Small intestine (tissue), 7 donors: ENCODE data around the gene AIP. TPM values are rescaled to one million over a fixed set of nuclear protein-coding genes. Genes with fewer than 3 reads are reported as not detected.

Experiments used
- DNase-seq, 2 donors: peaks; one replicate each; pipeline versions ENCODE4 v3.0.0 to v3.0.0-alpha.2; 2013
- FAIRE-seq: peaks from 2 replicates; lab custom pipeline; 2012; peaks lifted over from hg19 to GRCh38; lab: Jason Lieb, UNC
- H3K27ac ChIP-seq, 3 donors: one replicate each; pipeline ENCODE4 v1.5.1; 2013; ENCODE audit warnings: low read length in 2 of 3, mild to moderate bottlenecking in 2 of 3, control low read depth in 1 of 3, inconsistent platforms in 1 of 3, low read depth in 1 of 3, moderate library complexity in 1 of 3
- H3K27me3 ChIP-seq, 3 donors: one replicate each; pipeline ENCODE4 v1.6.1; 2013; ENCODE audit warnings: low read length in 3 of 3, inconsistent platforms in 1 of 3; ENCODE audit not compliant: control insufficient read depth in 3 of 3, insufficient read depth in 3 of 3
- H3K36me3 ChIP-seq, 3 donors: one replicate each; pipeline ENCODE4 v1.6.1; 2013; ENCODE audit warnings: low read length in 3 of 3, inconsistent platforms in 1 of 3, low read depth in 1 of 3, mild to moderate bottlenecking in 1 of 3, moderate library complexity in 1 of 3; ENCODE audit not compliant: control insufficient read depth in 3 of 3, insufficient read depth in 2 of 3
- H3K4me1 ChIP-seq, 3 donors: one replicate each; pipeline ENCODE4 v1.6.1; 2013; ENCODE audit warnings: low read length in 2 of 3, inconsistent platforms in 1 of 3, low read depth in 1 of 3, mild to moderate bottlenecking in 1 of 3, moderate library complexity in 1 of 3; ENCODE audit not compliant: control insufficient read depth in 3 of 3, insufficient read depth in 2 of 3
- H3K4me3 ChIP-seq, 3 donors: one replicate each; pipeline ENCODE4 v1.5.1; 2013; ENCODE audit warnings: low read length in 3 of 3, control low read depth in 1 of 3, inconsistent platforms in 1 of 3, low read depth in 1 of 3, mild to moderate bottlenecking in 1 of 3, moderate library complexity in 1 of 3
- H3K9me3 ChIP-seq, 2 donors: one replicate each; pipeline ENCODE4 v1.6.1; 2013; ENCODE audit warnings: low read depth in 1 of 2, low read length in 1 of 2; ENCODE audit not compliant: control insufficient read depth in 2 of 2, insufficient read depth in 1 of 2
- WGBS, 3 donors: extraction: QIAGEN DNeasy Blood & Tissue Kit; methylation state at CpG; one replicate each; pipeline ENCODE4 v1.1.7; 2013; 5-methylcytosine and 5-hydroxymethylcytosine counted together
- polyA plus RNA-seq, 4 donors: library from polyadenylated mRNA; stranded (reverse) in 3 of 4; unstranded in 1 of 4; fragments of 200-250 nt in 3 of 4; fragments of 120-200 nt in 1 of 4; gene quantifications; one replicate each; pipeline versions ENCODE4 v1.2.1 to v1.2.3, GENCODE V29; 2013
- donor health status: healthy with polysubstance abuse.
- donor health status: control.
- donor health status: control.
- donor health status: Bipolar disorder and iron deficiency.
- donor health status: healthy.

The AIP gene
- polyA plus RNA-seq, 4 donors = 45.7 to 102 (median 79.6) TPM

GRCh38 chr11:67492801-67493547 is 10.1 kb downstream of the AIP start:
- H3K4me3 ChIP-seq = no peak overlapping the region
- 84 to 91% (median 88%) methylated on average over 41 to 46 of the region's 46 CpGs for WGBS, 3 donors
- no peaks in the 10 kb centered on the region for H3K4me1 ChIP-seq
- FAIRE-seq (no peak), DNase-seq (no peak)
- peaks cover 7 to 99% (median 36%) of the 10 kb centered on the region in 3 donors for H3K36me3 ChIP-seq
- H3K27me3 ChIP-seq = no peaks in the 10 kb centered on the region
- no peaks in the 10 kb centered on the region for H3K9me3 ChIP-seq
- H3K27ac ChIP-seq = no peak overlapping the region

GRCh38 chr11:67493548-67494370 is 10.9 kb downstream of the AIP start:
- Histone ChIP-seq H3K27me3 (no peaks in the 10 kb centered on the region), H3K9me3 (no peaks in the 10 kb centered on the region), H3K36me3 (peaks cover 12 to 99% (median 36%) of the 10 kb centered on the region in 3 donors), H3K4me1 (no peaks in the 10 kb centered on the region), H3K27ac (no peak overlapping the region), H3K4me3 (no peak overlapping the region)
- 94 to 98% (median 95%) methylated on average over 56 to 65 of the region's 65 CpGs for WGBS, 3 donors
- no peak for FAIRE-seq
- no peak for DNase-seq

GRCh38 chr11:67494371-67495233 is 11.8 kb downstream of the AIP start:
- FAIRE-seq = no peak
- 92 to 96% (median 94%) methylated on average over 47 to 59 of the region's 59 CpGs for WGBS, 3 donors
- Histone ChIP-seq H3K9me3 (no peaks in the 10 kb centered on the region), H3K27ac (no peak overlapping the region), H3K4me3 (no peak overlapping the region), H3K4me1 (no peaks in the 10 kb centered on the region), H3K27me3 (no peaks in the 10 kb centered on the region), H3K36me3 (peaks cover 12 to 98% (median 35%) of the 10 kb centered on the region in 3 donors)
- no peak for DNase-seq

- peaks cover 12 to 98% (median 34%) of the 10 kb centered on the region in 3 donors for H3K36me3 ChIP-seq
These were observed 12.6 kb downstream of the AIP start for GRCh38 chr11:67495234-67496005.

GRCh38 chr11:67496113-67496512 is 13.3 kb downstream of the AIP start:
- no peak for DNase-seq
- H3K36me3 ChIP-seq = peaks cover 12 to 94% (median 34%) of the 10 kb centered on the region in 3 donors
- no peak for FAIRE-seq
- no peak overlapping the region for H3K27ac ChIP-seq
- 93 to 97% (median 96%) methylated on average over 12 of the region's 12 CpGs for WGBS, 3 donors
- no peaks in the 10 kb centered on the region for H3K9me3 ChIP-seq
- peaks cover 0 to 1% (median 0%) of the 10 kb centered on the region in 3 donors for H3K4me1 ChIP-seq
- no peak overlapping the region for H3K4me3 ChIP-seq
- H3K27me3 ChIP-seq = no peaks in the 10 kb centered on the region

More at GRCh38 chr11:67495234-67496005, 12.6 kb downstream of the AIP start:
- Histone ChIP-seq H3K4me1 (no peaks in the 10 kb centered on the region), H3K9me3 (no peaks in the 10 kb centered on the region), H3K27ac (no peak overlapping the region), H3K27me3 (no peaks in the 10 kb centered on the region), H3K4me3 (no peak overlapping the region)
- DNase-seq = no peak
- WGBS, 3 donors = 89 to 94% (median 93%) methylated on average over 15 to 16 of the region's 16 CpGs
- FAIRE-seq = no peak

- 94 to 97% (median 96%) methylated on average over 21 of the region's 21 CpGs for WGBS, 3 donors
- DNase-seq (no peak), FAIRE-seq (no peak)
- H3K36me3 ChIP-seq = peaks cover 14 to 94% (median 21%) of the 10 kb centered on the region in 3 donors
- H3K4me3 ChIP-seq = no peak overlapping the region
- H3K9me3 ChIP-seq = no peaks in the 10 kb centered on the region
- peaks cover 0 to 7% (median 0%) of the 10 kb centered on the region in 3 donors for H3K4me1 ChIP-seq
- no peak overlapping the region for H3K27ac ChIP-seq
- no peaks in the 10 kb centered on the region for H3K27me3 ChIP-seq
These were observed 14.9 kb downstream of the AIP start for GRCh38 chr11:67497656-67498291.

GRCh38 chr11:67498544-67498972 is 15.7 kb downstream of the AIP start:
- DNase-seq (no peak), FAIRE-seq (no peak)
- no peaks in the 10 kb centered on the region for H3K27me3 ChIP-seq
- WGBS, 3 donors = 89 to 94% (median 89%) methylated on average over 21 of the region's 21 CpGs
- H3K27ac ChIP-seq = no peak overlapping the region
- no peak overlapping the region for H3K4me3 ChIP-seq
- peaks cover 14 to 92% (median 14%) of the 10 kb centered on the region in 3 donors for H3K36me3 ChIP-seq
- peaks cover 0 to 13% (median 2%) of the 10 kb centered on the region in 3 donors for H3K4me1 ChIP-seq
- H3K9me3 ChIP-seq = no peaks in the 10 kb centered on the region
